GM18508 (cell line): ENCODE results near the gene ADGRV1.
"Not testable (repeated sequence)": the region's sequence is repeated elsewhere in the genome, so short reads cannot be mapped to it uniquely, and the experiment has no call there.

Experiments used
- ATAC-seq: cut with Tn5 transposase; IDR thresholded peaks from one replicate; pipeline ENCODE4 v1.9.1; 2021; ENCODE audit warnings: moderate number of reproducible peaks; ENCODE audit not compliant: insufficient read depth, unreplicated experiment

Gene ADGRV1

GRCh38 chr5:90640484-90641059 is 82.0 kb downstream of the ADGRV1 start:
- no peak for ATAC-seq

- no peak for ATAC-seq
Observed at GRCh38 chr5:90641528-90641927, 82.9 kb downstream of the ADGRV1 start.

- ATAC-seq, result no peak
Observed at GRCh38 chr5:90642706-90643229, 84.2 kb downstream of the ADGRV1 start.

GRCh38 chr5:90644132-90644531 is 85.5 kb downstream of the ADGRV1 start:
- no peak for ATAC-seq

- ATAC-seq, result no peak
Observed at GRCh38 chr5:90645024-90645610, 86.5 kb downstream of the ADGRV1 start.

- ATAC-seq, result no peak
Observed at GRCh38 chr5:90650767-90651166, 92.2 kb downstream of the ADGRV1 start.

- no peak for ATAC-seq
Observed at GRCh38 chr5:90654215-90654614, 95.6 kb downstream of the ADGRV1 start.

- no peak for ATAC-seq
Observed at GRCh38 chr5:90655423-90655822, 96.8 kb downstream of the ADGRV1 start.

- ATAC-seq, result no peak
Observed at GRCh38 chr5:90657030-90657429, 98.4 kb downstream of the ADGRV1 start.

GRCh38 chr5:90657788-90658187 is 99.2 kb downstream of the ADGRV1 start:
- no peak for ATAC-seq

GRCh38 chr5:90658620-90659019 is 100.0 kb downstream of the ADGRV1 start:
- no peak for ATAC-seq

GRCh38 chr5:90668079-90668565 is 109.5 kb downstream of the ADGRV1 start:
- not testable (repeated sequence) for ATAC-seq

GRCh38 chr5:90675222-90675621 is 116.6 kb downstream of the ADGRV1 start:
- no peak for ATAC-seq

GRCh38 chr5:90680921-90681563 is 122.4 kb downstream of the ADGRV1 start:
- ATAC-seq, result no peak

- no peak for ATAC-seq
Observed at GRCh38 chr5:90682278-90682677, 123.7 kb downstream of the ADGRV1 start.

GRCh38 chr5:90685425-90686022 is 126.9 kb downstream of the ADGRV1 start:
- ATAC-seq, result no peak

- ATAC-seq, result not testable (repeated sequence)
Observed at GRCh38 chr5:90686363-90686762, 127.8 kb downstream of the ADGRV1 start.

GRCh38 chr5:90687458-90687857 is 128.9 kb downstream of the ADGRV1 start:
- not testable (repeated sequence) for ATAC-seq

GRCh38 chr5:90689064-90689463 is 130.5 kb downstream of the ADGRV1 start:
- no peak for ATAC-seq

- no peak for ATAC-seq
Observed at GRCh38 chr5:90690307-90690706, 131.7 kb downstream of the ADGRV1 start.

GRCh38 chr5:90691533-90691932 is 132.9 kb downstream of the ADGRV1 start:
- ATAC-seq, result no peak
